ENCODE measurements around the gene ENOX1.

The ENOX1 gene

GRCh38 chr13:43244481-43244880 is 542.3 kb downstream of the ENOX1 start:
- TF ChIP-seq, protein P1, sequence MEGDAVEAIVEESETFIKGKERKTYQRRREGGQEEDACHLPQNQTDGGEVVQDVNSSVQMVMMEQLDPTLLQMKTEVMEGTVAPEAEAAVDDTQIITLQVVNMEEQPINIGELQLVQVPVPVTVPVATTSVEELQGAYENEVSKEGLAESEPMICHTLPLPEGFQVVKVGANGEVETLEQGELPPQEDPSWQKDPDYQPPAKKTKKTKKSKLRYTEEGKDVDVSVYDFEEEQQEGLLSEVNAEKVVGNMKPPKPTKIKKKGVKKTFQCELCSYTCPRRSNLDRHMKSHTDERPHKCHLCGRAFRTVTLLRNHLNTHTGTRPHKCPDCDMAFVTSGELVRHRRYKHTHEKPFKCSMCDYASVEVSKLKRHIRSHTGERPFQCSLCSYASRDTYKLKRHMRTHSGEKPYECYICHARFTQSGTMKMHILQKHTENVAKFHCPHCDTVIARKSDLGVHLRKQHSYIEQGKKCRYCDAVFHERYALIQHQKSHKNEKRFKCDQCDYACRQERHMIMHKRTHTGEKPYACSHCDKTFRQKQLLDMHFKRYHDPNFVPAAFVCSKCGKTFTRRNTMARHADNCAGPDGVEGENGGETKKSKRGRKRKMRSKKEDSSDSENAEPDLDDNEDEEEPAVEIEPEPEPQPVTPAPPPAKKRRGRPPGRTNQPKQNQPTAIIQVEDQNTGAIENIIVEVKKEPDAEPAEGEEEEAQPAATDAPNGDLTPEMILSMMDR (IDR thresholded peaks at IDR 0.05; ENCODE audit: low read depth, low read length), result no peak
- no peak overlapping the region for H3K4me3 ChIP-seq (ENCODE audit: low read depth, low read length)

DNA sequence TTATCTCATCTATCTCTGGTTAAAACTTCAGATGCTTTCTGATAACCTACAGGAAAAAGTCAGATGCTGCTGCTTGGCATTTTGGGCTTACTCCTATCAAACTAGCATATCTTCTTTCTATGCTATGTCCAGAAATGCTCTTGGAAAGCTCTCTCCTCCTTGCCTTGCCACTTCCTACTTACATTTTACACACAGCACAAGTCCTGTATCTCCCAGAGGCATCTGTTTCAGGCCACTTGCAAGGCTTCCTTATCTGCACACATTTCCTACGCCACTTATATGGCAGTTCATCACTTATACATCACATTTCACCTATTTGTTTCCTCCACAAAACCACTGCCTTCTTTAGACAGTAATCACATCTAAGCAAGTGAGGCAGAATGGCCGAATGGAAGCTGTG is 543.1 kb downstream of the ENOX1 start:
- TF ChIP-seq, protein P1 (IDR thresholded peaks at IDR 0.05; ENCODE audit: low read depth, low read length), result no peak
- H3K4me3 ChIP-seq (ENCODE audit: low read depth, low read length), result no peak overlapping the region

DNA sequence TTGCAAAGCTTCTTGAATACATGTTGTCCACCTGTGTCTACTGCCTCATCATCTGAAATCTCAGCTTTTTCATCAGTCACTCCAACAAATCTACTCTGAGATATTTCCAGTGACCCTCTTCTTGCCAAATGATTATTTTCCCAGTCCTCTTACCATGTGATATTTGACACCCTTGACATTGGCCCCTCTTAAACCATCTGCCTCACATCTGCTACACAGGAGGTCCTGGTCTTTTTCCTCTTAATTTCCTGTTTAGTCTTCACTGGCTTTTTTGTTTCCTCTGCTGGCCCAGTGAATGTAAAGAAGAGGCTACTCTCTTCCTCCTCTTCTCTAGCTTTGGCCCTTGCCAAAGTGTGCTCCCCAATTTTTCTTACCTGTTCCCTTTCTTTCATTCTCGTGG is 544.7 kb downstream of the ENOX1 start:
- H3K4me3 ChIP-seq (ENCODE audit: low read depth, low read length), result no peak overlapping the region
- TF ChIP-seq, protein P1 (IDR thresholded peaks at IDR 0.05; ENCODE audit: low read depth, low read length), result no peak

DNA sequence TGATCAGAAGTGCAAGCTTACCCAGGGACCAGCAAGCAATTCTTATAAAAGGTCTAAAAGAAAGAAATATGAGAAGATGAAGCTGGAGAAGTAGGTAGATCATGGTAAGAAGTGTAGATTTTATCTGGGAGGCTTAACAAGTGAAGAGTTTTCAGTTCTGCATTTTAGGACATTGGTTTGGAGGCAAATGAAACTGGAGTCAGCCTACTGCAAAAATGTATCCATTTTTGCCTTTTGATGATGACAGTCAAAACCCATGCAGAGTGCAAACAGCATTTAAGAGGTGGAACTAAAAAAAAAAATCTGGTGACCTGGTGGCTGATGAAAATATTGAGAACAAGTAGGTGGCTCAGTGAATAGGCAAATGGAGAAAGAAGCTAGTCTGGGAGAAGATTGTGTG is 546.5 kb downstream of the ENOX1 start:
- H3K4me3 ChIP-seq (ENCODE audit: low read depth, low read length), result no peak overlapping the region
- TF ChIP-seq, protein P1 (IDR thresholded peaks at IDR 0.05; ENCODE audit: low read depth, low read length), result no peak

GRCh38 chr13:43239275-43239840 is 547.4 kb downstream of the ENOX1 start:
- TF ChIP-seq, protein P1 (IDR thresholded peaks at IDR 0.05; ENCODE audit: low read depth, low read length), result no peak

DNA sequence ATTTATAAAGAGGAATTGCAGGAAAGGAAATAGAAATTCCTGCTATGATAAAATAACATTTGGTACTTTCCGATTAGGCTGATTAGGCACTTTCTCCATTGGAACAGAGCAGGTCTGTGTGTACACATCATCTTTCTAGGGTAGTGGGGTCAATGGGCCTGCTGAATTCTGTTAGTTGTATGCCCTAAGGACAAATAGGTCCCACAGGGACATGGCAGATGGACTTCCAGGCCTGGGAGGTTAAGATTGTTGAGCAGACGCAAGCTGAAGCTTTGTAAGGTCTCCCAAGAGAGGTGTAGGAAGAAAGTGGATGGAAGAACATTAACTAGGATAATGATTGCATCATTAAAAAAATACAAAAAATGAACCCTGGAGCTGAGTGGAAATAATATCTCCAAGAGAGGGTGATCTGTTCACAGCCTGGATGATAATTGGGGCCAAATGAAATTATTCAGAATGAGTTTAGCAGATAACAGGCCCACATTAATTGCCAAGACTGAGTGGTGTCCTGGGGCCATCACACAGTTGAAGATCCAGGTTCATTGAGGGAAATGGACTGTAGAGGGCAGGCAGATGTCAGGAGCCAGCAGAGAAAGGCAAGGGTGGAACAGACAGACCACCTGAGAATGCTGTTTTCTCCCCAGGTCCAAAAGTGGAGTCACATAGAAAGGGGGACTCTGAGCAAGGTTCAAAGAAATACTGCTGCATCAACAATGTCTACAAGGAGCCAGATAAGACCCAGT is 548.3 kb downstream of the ENOX1 start:
- TF ChIP-seq, protein P1 (IDR thresholded peaks at IDR 0.05; ENCODE audit: low read depth, low read length), result no peak
- H3K4me3 ChIP-seq (ENCODE audit: low read depth, low read length), result no peak overlapping the region

More at GRCh38 chr13:43239275-43239840, 547.4 kb downstream of the ENOX1 start:
- H3K4me3 ChIP-seq (ENCODE audit: low read depth, low read length), result no peak overlapping the region

DNA sequence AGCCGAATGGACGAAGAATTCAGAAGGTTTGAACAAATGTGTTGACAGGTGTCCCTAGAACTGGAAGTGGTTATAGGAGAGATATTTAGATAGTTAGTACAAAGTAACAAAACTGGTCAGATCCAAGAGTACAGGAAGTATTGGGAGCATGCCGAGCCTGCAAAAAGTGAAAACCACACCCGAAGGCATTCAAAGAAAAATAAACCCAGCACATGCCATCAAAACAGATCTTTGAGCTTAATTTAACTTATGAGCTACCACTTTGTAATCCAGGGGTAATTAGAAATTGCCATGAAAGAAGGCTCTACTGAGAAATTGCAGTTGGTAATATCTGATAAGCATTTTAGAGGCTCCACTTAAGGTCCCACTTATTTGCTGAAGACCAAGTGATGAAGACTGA is 549.2 kb downstream of the ENOX1 start:
- TF ChIP-seq, protein P1 (IDR thresholded peaks at IDR 0.05; ENCODE audit: low read depth, low read length), result no peak
- no peak overlapping the region for H3K4me3 ChIP-seq (ENCODE audit: low read depth, low read length)
